CD14-positive monocyte (primary cell): ENCODE data around the gene TAS2R9. TPM values are rescaled to one million over a fixed set of nuclear protein-coding genes. Genes with fewer than 3 reads are reported as not detected.
A peak's percentile ranks its signal among the peaks of the same experiment; 100 is the strongest.

Source experiments
- DNase-seq, 3 donors: peaks; one replicate each; pipeline ENCODE4 v3.0.0-alpha.2; 2011 to 2022
- H2AFZ ChIP-seq: 2 replicates; pipeline ENCODE4 v1.6.0; 2012; ENCODE audit warnings: mild to moderate bottlenecking, low read depth, low read length, inconsistent platforms; ENCODE audit not compliant: insufficient read depth, poor library complexity, severe bottlenecking
- H3K27ac ChIP-seq, 2 donors: 1 replicate in 1 of 2; 2 replicates in 1 of 2; pipeline ENCODE4 v1.5.1; 2012 to 2013; ENCODE audit warnings: low read length in 2 of 2, control low read depth in 1 of 2, inconsistent platforms in 1 of 2, low read depth in 1 of 2, mild to moderate bottlenecking in 1 of 2
- H3K27me3 ChIP-seq, 2 donors: one replicate each; pipeline versions ENCODE4 v1.6.0 to v1.6.1; 2011 to 2013; ENCODE audit warnings: low read length in 2 of 2; ENCODE audit not compliant: control insufficient read depth in 2 of 2, insufficient read depth in 2 of 2
- H3K36me3 ChIP-seq, 2 donors: replicated peaks in 1 of 2; 1 replicate in 1 of 2; 2 replicates in 1 of 2; pipeline versions ENCODE4 v1.5.1 to v1.6.1; 2012 to 2013; ENCODE audit warnings: low read length in 2 of 2, control low read depth in 1 of 2, inconsistent platforms in 1 of 2, mild to moderate bottlenecking in 1 of 2; ENCODE audit not compliant: insufficient read depth in 2 of 2, control insufficient read depth in 1 of 2
- H3K4me1 ChIP-seq, 2 donors: 1 replicate in 1 of 2; 2 replicates in 1 of 2; pipeline versions ENCODE4 v1.5.1 to v1.6.1; 2012 to 2013; ENCODE audit warnings: low read length in 2 of 2, control low read depth in 1 of 2, inconsistent platforms in 1 of 2, mild to moderate bottlenecking in 1 of 2, moderate library complexity in 1 of 2; ENCODE audit not compliant: insufficient read depth in 2 of 2, control insufficient read depth in 1 of 2
- H3K4me2 ChIP-seq: replicated peaks from 2 replicates; pipeline ENCODE3; 2012; ENCODE audit warnings: low read length, moderate library complexity, mild to moderate bottlenecking; ENCODE audit not compliant: poor library complexity, severe bottlenecking; ENCODE audit errors: extremely low read depth
- H3K4me3 ChIP-seq, 3 experiments: fragments of 200-600 bp in 1 of 3; sonication (generic) in 1 of 3; replicated peaks in 1 of 3; 1 replicate in 2 of 3; 2 replicates in 1 of 3; pipeline ENCODE4 v1.5.1; 2011 to 2013; ENCODE audit warnings: low read length in 3 of 3, mild to moderate bottlenecking in 3 of 3, control low read depth in 2 of 3, low read depth in 2 of 3, inconsistent platforms in 1 of 3, moderate library complexity in 1 of 3
- H3K79me2 ChIP-seq: 2 replicates; pipeline ENCODE4 v1.6.0; 2012; ENCODE audit warnings: mild to moderate bottlenecking, control low read depth, inconsistent platforms, low read length, moderate library complexity; ENCODE audit not compliant: insufficient read depth
- H3K9ac ChIP-seq: 2 replicates; pipeline ENCODE4 v1.6.0; 2017; ENCODE audit warnings: low read length, mild to moderate bottlenecking; ENCODE audit not compliant: insufficient read depth, poor library complexity, severe bottlenecking
- H3K9me3 ChIP-seq, 2 donors: replicated peaks in 1 of 2; 1 replicate in 1 of 2; 2 replicates in 1 of 2; pipeline versions ENCODE4 v1.5.1 to v1.6.1; 2012 to 2013; ENCODE audit warnings: low read length in 2 of 2, control low read depth in 1 of 2; ENCODE audit not compliant: control insufficient read depth in 1 of 2, insufficient read depth in 1 of 2
- H4K20me1 ChIP-seq: 2 replicates; pipeline ENCODE4 v1.6.0; 2012; ENCODE audit warnings: mild to moderate bottlenecking, low read length, control low read depth, moderate library complexity; ENCODE audit not compliant: insufficient read depth
- H3K27ac Mint-ChIP-seq, 7 donors: one replicate each; pipeline ENCODE4 v1.8.0; 2020; ENCODE audit warnings: mild to moderate bottlenecking in 7 of 7, mixed read lengths in 7 of 7, moderate library complexity in 6 of 7, inconsistent platforms in 2 of 7
- H3K27me3 Mint-ChIP-seq, 3 donors: one replicate each; pipeline ENCODE4 v1.8.0; 2021 to 2022; ENCODE audit warnings: low read depth in 3 of 3, mild to moderate bottlenecking in 3 of 3, mixed read lengths in 3 of 3, moderate library complexity in 3 of 3, inconsistent platforms in 1 of 3
- H3K36me3 Mint-ChIP-seq, 2 donors: one replicate each; pipeline ENCODE4 v1.8.0; 2020; ENCODE audit warnings: mixed read lengths in 2 of 2, inconsistent platforms in 1 of 2, mild to moderate bottlenecking in 1 of 2
- H3K4me1 Mint-ChIP-seq: one replicate; pipeline ENCODE4 v1.8.0; 2020; ENCODE audit warnings: mild to moderate bottlenecking, mixed read lengths
- H3K4me3 Mint-ChIP-seq, 2 donors: one replicate each; pipeline ENCODE4 v1.8.0; 2020; ENCODE audit warnings: mild to moderate bottlenecking in 2 of 2, mixed read lengths in 2 of 2, moderate library complexity in 1 of 2
- H3K9me3 Mint-ChIP-seq, 7 donors: one replicate each; pipeline ENCODE4 v1.8.0; 2020 to 2022; ENCODE audit warnings: mixed read lengths in 7 of 7, mild to moderate bottlenecking in 6 of 7, moderate library complexity in 6 of 7, inconsistent platforms in 2 of 7
- WGBS: methylation state at CpG from one replicate; pipeline ENCODE4 v1.1.5; 2013; ENCODE audit warnings: missing lambda C conversion rate; ENCODE audit not compliant: insufficient coverage; 5-methylcytosine and 5-hydroxymethylcytosine counted together
- intact Hi-C, 2 donors: fragments of 100-400 bp; cut with micrococcal nuclease; formaldehyde crosslinking; loops; one replicate each; pipeline versions ENCODE4 v1.15.0 to v1.15.1; 2023
- polyA plus RNA-seq, 3 donors: library from polyadenylated mRNA; depleted of rRNA in 1 of 3; unstranded in 2 of 3; stranded (reverse) in 1 of 3; fragments of 300-500 nt in 2 of 3; fragments of >200 nt in 1 of 3; fragmentation: Illumina TruSeq in 2 of 3; gene quantifications; 1 replicate in 2 of 3; 2 replicates in 1 of 3; pipeline ENCODE4 v1.2.3, GENCODE V29; 2012 to 2021
- TF ChIP-seq, protein P1 (sequence below): fragments of 200-600 bp; IDR thresholded peaks from one replicate; pipeline ENCODE4 v1.8.0; 2022; ENCODE audit warnings: antibody characterized with exemption, mild to moderate bottlenecking

The TAS2R9 gene
- polyA plus RNA-seq, 3 donors, result not detected

DNA sequence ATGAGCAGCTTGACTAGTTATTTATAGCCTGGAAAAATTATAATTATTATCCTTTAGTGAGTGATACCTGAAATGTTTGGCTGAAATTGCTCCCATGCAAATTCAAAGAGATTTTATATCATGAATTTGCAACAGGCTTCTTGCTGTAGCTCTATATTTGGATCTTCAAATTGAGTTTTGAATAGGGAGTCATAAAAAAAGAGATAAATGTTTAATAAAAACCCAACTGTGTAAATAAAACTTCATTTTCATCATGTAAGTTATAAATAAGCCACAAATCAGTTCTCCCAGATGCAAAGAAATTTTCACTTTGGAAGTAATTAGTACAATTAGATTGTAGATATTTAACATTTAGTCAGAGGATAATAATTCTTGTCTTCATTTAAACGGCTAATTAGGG is 2.8 kb downstream of the TAS2R9 start, which contains the start of gene TAS2R8:
TSS of gene TAS2R8 (minus strand) at position 101 of the 400 bp plus-strand sequence. CDS start 306 bp downstream, outside the sequence.
- H3K27me3 Mint-ChIP-seq, result peaks cover 0 to 2% (median 1%) of the 10 kb centered on the region in 3 donors
- no peak within 1 kb of the TSS for H3K4me3 ChIP-seq
- H3K27ac ChIP-seq, result no peak within 1 kb of the TSS
- no peak within 1 kb of the TSS for H3K9ac ChIP-seq
- WGBS, result no CpG with 5 or more reads among the region's 1 CpG
- no peaks in the 10 kb centered on the region for H3K9me3 Mint-ChIP-seq
- DNase-seq, result no peak
- H3K9me3 ChIP-seq, result no peaks in the 10 kb centered on the region
- TF ChIP-seq, protein P1, sequence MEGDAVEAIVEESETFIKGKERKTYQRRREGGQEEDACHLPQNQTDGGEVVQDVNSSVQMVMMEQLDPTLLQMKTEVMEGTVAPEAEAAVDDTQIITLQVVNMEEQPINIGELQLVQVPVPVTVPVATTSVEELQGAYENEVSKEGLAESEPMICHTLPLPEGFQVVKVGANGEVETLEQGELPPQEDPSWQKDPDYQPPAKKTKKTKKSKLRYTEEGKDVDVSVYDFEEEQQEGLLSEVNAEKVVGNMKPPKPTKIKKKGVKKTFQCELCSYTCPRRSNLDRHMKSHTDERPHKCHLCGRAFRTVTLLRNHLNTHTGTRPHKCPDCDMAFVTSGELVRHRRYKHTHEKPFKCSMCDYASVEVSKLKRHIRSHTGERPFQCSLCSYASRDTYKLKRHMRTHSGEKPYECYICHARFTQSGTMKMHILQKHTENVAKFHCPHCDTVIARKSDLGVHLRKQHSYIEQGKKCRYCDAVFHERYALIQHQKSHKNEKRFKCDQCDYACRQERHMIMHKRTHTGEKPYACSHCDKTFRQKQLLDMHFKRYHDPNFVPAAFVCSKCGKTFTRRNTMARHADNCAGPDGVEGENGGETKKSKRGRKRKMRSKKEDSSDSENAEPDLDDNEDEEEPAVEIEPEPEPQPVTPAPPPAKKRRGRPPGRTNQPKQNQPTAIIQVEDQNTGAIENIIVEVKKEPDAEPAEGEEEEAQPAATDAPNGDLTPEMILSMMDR, result no peak
- H2AFZ ChIP-seq, result no peak within 1 kb of the TSS
- intact Hi-C loops, result no loop called here
- no peaks in the 10 kb centered on the region for H3K4me1 Mint-ChIP-seq
- no peak within 1 kb of the TSS for H3K4me2 ChIP-seq
- H3K27ac Mint-ChIP-seq, result peak within 1 kb of the TSS in 1 of 7 donors; percentile 27
- no peak within 1 kb of the TSS for H3K4me3 Mint-ChIP-seq
- no peaks in the 10 kb centered on the region for H3K36me3 ChIP-seq
- H3K36me3 Mint-ChIP-seq, result no peaks in the 10 kb centered on the region
- no peaks in the 10 kb centered on the region for H3K27me3 ChIP-seq
- H4K20me1 ChIP-seq, result no peaks in the 10 kb centered on the region
- no peaks in the 10 kb centered on the region for H3K4me1 ChIP-seq
- H3K79me2 ChIP-seq, result no peaks in the 10 kb centered on the region

DNA sequence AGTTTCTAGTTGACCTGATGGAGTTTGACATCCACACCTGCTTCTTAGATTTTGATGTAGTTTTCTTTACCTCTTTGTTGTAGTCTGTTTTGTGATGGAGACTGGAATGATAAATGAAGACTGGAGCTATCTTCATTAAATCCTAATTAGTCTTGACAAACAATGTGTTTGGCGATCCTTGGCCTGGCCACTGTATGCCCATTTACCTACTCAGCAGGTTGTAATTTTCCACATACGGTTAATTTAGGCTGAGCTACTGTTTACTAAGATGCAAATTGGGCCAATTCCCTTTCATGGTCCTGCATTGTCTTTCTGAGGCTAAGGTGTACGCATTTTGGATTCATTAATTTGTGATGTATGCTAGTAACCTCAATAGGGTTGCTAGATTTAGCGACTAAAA is 7.4 kb downstream of the TAS2R9 start, which contains the start of gene TAS2R7:
TSS of gene TAS2R7 (minus strand) at position 41 of the 400 bp plus-strand sequence. CDS start 57 bp downstream, outside the sequence.
- Histone ChIP-seq H3K9me3 (no peaks in the 10 kb centered on the region), H4K20me1 (no peaks in the 10 kb centered on the region), H3K27ac (no peak within 1 kb of the TSS), H3K4me3 (no peak within 1 kb of the TSS), H3K27me3 (no peaks in the 10 kb centered on the region), H3K4me1 (no peaks in the 10 kb centered on the region), H2AFZ (no peak within 1 kb of the TSS), H3K79me2 (no peaks in the 10 kb centered on the region), H3K4me2 (no peak within 1 kb of the TSS), H3K9ac (no peak within 1 kb of the TSS), H3K36me3 (no peaks in the 10 kb centered on the region)
- peaks cover 0 to 2% (median 0%) of the 10 kb centered on the region in 7 donors for H3K9me3 Mint-ChIP-seq
- no peaks in the 10 kb centered on the region for H3K4me1 Mint-ChIP-seq
- H3K36me3 Mint-ChIP-seq, result no peaks in the 10 kb centered on the region
- TF ChIP-seq, protein P1, result no peak
- H3K4me3 Mint-ChIP-seq, result no peak within 1 kb of the TSS
- peaks cover 1 to 3% (median 1%) of the 10 kb centered on the region in 3 donors for H3K27me3 Mint-ChIP-seq
- no peak within 1 kb of the TSS for H3K27ac Mint-ChIP-seq
- intact Hi-C loops, result no loop called here
- no peak for DNase-seq
- 93% methylated on average over 3 of the region's 4 CpGs for WGBS
